Left colon (tissue), 2 donors: ENCODE data around the gene CYTH1. TPM values are rescaled to one million over a fixed set of nuclear protein-coding genes. Genes with fewer than 3 reads are reported as not detected.

Experiments
- ATAC-seq: fragments of 200-7000 bp; cut with Tn5 transposase; one replicate; pipeline ENCODE4 v1.9.1; 2020; ENCODE audit warnings: mild to moderate bottlenecking, moderate library complexity
- DNase-seq, 2 donors: peaks; one replicate each; pipeline ENCODE4 v3.0.0-alpha.2; 2020
- intact Hi-C, 2 donors: fragments of 100-400 bp; cut with DNase I in 1 of 2; cut with micrococcal nuclease in 1 of 2; formaldehyde crosslinking; loops; one replicate each; pipeline versions ENCODE4 v1.11.2 to v1.14.0; 2022; cut with DNase I, micrococcal nuclease
- total RNA-seq, 2 donors: library from RNA; stranded (reverse); fragmentation: NEBNext Ultra II Directional; extraction: Animal tissue kit (Norgen Biotek cat#: 25700); gene quantifications; one replicate each; pipeline ENCODE4 v1.2.1, GENCODE V29; 2021
- donor health status: DM: no; HTN: no; CAD: no.
- donor health status: DM: yes; HTN: yes; CAD: no.

Gene CYTH1
- total RNA-seq, 2 donors from 2014 or later: 70.6 to 79.0 TPM

- intact Hi-C loops: no loop called here
- no peak for ATAC-seq
Measured at GRCh38 chr17:78651554-78651953, 130.5 kb downstream of the CYTH1 start.

GRCh38 chr17:78650093-78650715 lies 131.9 kb downstream of the CYTH1 start:
- intact Hi-C loops: no loop called here
- DNase-seq: no peak
- ATAC-seq: no peak

More at GRCh38 chr17:78651554-78651953, 130.5 kb downstream of the CYTH1 start:
- DNase-seq: no peak

GRCh38 chr17:78648293-78648692 lies 133.8 kb downstream of the CYTH1 start:
- DNase-seq: no peak
- intact Hi-C loops: no loop called here
- no peak for ATAC-seq

GRCh38 chr17:78647032-78647431 lies 135.0 kb downstream of the CYTH1 start:
- ATAC-seq (no peak), DNase-seq (no peak)
- intact Hi-C loops: no loop called here

- ATAC-seq: peak; percentile 45
- intact Hi-C loops: no loop called here
- peak; percentile 71 to 78 for DNase-seq
Measured at GRCh38 chr17:78645421-78646295, 136.4 kb downstream of the CYTH1 start.

- intact Hi-C loops: no loop called here
- DNase-seq (no peak), ATAC-seq (no peak)
Measured at GRCh38 chr17:78644931-78645351, 137.1 kb downstream of the CYTH1 start.

GRCh38 chr17:78644224-78644623 lies 137.8 kb downstream of the CYTH1 start:
- intact Hi-C loops: no loop called here
- no peak for DNase-seq
- ATAC-seq: no peak

GRCh38 chr17:78643326-78643725 lies 138.7 kb downstream of the CYTH1 start:
- no peak for DNase-seq
- intact Hi-C loops: no loop called here

GRCh38 chr17:78642707-78643106 lies 139.4 kb downstream of the CYTH1 start:
- DNase-seq: no peak
- no peak for ATAC-seq
- intact Hi-C loops: no loop called here

More at GRCh38 chr17:78643326-78643725, 138.7 kb downstream of the CYTH1 start:
- ATAC-seq: no peak

- ATAC-seq (no peak), DNase-seq (no peak)
- intact Hi-C loops: no loop called here
Measured at GRCh38 chr17:78641666-78642065, 140.4 kb downstream of the CYTH1 start.

- intact Hi-C loops: no loop called here
- DNase-seq (no peak), ATAC-seq (no peak)
Measured at GRCh38 chr17:78641243-78641642, 140.8 kb downstream of the CYTH1 start.

- DNase-seq: no peak
- no peak for ATAC-seq
- intact Hi-C loops: no loop called here
Measured at GRCh38 chr17:78640700-78641099, 141.4 kb downstream of the CYTH1 start.

- DNase-seq: no peak
- no peak for ATAC-seq
- intact Hi-C loops: no loop called here
Measured at GRCh38 chr17:78637643-78638420, 144.2 kb downstream of the CYTH1 start.

- DNase-seq: no peak
- intact Hi-C loops: no loop called here
- no peak for ATAC-seq
Measured at GRCh38 chr17:78637146-78637545, 144.9 kb downstream of the CYTH1 start.

- ATAC-seq: no peak
- intact Hi-C loops: no loop called here
- no peak for DNase-seq
Measured at GRCh38 chr17:78634154-78634553, 147.9 kb downstream of the CYTH1 start.

GRCh38 chr17:78629436-78629995 lies 152.6 kb downstream of the CYTH1 start:
- no peak for ATAC-seq
- intact Hi-C loops: no loop called here
- DNase-seq: no peak

- DNase-seq: no peak
- ATAC-seq: no peak
- intact Hi-C loops: no loop called here
Measured at GRCh38 chr17:78628547-78629435, 153.3 kb downstream of the CYTH1 start.
